Lower leg skin (tissue), 3 donors: ENCODE data around the gene EDC3.

Source experiments
- POLR2A ChIP-seq, 2 donors: fragments of 450-650 bp; IDR thresholded peaks; one replicate each; pipeline ENCODE4 v1.6.1; 2016 to 2017; ENCODE audit warnings: antibody characterized with exemption in 2 of 2, mild to moderate bottlenecking in 1 of 2, moderate library complexity in 1 of 2
- TF ChIP-seq, protein P1 (sequence below), 3 donors: fragments of 450-650 bp; IDR thresholded peaks; one replicate each; pipeline ENCODE4 v1.5.1; 2016; ENCODE audit warnings: antibody characterized with exemption in 3 of 3, mild to moderate bottlenecking in 3 of 3, moderate library complexity in 2 of 3

DNA sequence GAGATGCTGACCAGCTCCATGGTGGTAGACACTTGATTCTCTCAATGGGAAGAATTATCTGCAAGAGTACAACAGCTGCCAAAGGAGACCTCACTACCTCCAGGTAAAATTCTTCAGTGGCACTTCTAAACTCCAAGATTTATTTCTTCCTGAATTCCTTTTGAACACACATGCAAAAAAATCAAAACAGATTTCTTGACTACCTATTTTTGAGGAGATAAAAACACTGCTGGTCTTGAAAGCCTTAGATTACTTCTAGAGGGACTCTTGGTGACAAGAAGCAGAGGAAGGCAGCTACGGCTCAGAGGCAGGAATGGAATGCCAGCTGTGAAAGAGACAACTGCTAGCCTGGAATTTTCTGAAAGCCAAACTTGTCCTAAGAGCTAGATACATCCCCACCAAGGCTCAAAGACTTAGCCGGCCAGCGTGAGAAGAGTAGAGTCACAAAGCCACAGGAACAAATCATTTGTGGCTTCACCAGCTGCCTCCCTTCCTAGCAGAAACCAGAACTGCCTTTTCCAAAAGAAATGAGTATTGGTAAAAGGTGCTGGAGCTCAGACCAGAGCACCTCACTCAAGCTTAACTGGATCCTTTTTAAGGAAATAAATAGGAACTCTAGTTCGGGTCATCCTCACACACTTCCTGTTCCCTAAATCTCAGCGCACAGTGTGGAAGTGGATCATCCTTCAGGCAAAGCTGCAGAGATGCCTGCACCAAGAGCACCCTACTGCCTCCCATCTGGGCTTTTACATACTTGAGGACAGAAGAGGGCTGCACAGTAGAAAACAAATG lies 47.6 kb downstream of the EDC3 start:
- no peak for TF ChIP-seq POLR2A (IDR thresholded peaks at IDR 0.05)
- TF ChIP-seq, protein P1, sequence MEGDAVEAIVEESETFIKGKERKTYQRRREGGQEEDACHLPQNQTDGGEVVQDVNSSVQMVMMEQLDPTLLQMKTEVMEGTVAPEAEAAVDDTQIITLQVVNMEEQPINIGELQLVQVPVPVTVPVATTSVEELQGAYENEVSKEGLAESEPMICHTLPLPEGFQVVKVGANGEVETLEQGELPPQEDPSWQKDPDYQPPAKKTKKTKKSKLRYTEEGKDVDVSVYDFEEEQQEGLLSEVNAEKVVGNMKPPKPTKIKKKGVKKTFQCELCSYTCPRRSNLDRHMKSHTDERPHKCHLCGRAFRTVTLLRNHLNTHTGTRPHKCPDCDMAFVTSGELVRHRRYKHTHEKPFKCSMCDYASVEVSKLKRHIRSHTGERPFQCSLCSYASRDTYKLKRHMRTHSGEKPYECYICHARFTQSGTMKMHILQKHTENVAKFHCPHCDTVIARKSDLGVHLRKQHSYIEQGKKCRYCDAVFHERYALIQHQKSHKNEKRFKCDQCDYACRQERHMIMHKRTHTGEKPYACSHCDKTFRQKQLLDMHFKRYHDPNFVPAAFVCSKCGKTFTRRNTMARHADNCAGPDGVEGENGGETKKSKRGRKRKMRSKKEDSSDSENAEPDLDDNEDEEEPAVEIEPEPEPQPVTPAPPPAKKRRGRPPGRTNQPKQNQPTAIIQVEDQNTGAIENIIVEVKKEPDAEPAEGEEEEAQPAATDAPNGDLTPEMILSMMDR (IDR thresholded peaks at IDR 0.05), result no peak
